Posterior vena cava (tissue), 2 donors: ENCODE data around the gene HPGD. TPM values are rescaled to one million over a fixed set of nuclear protein-coding genes. Genes with fewer than 3 reads are reported as not detected.

Experiments used
- total RNA-seq, 2 donors: library from RNA; stranded (reverse); fragmentation: NEBNext Ultra II Directional; extraction: Animal tissue kit (Norgen Biotek cat#: 25700); gene quantifications; one replicate each; pipeline ENCODE4 v1.2.1, GENCODE V29; 2021
- donor health status: DM: yes; HTN: yes; CAD: no.
- donor health status: DM: yes; HTN: yes; CAD: no.

The HPGD gene
- total RNA-seq, 2 donors from 2014 or later: 3.2 to 4.5 TPM

Other genes with a start within 250 kb of the HPGD start
- gene FBXO8, start 238.8 kb downstream of the HPGD start, total RNA-seq: 10 to 100 TPM; 28.6 to 29.3 TPM
- 10 to 100 TPM; 11.3 to 13.1 TPM for gene CEP44, start 238.6 kb downstream of the HPGD start, total RNA-seq